Adrenal gland (tissue), 5 donors: Measurements from ENCODE around the gene PLA2G2F.

Source experiments
- CTCF ChIP-seq, 6 experiments: fragments of 450-650 bp in 4 of 6; fragments of 200-600 bp in 2 of 6; sonication (generic) in 1 of 6; IDR thresholded peaks; 1 replicate in 5 of 6; 2 replicates in 1 of 6; pipeline versions ENCODE4 v1.5.1 to v1.8.0; 2016 to 2021; ENCODE audit warnings: antibody characterized with exemption in 6 of 6, mild to moderate bottlenecking in 2 of 6, moderate library complexity in 1 of 6
- POLR2A ChIP-seq, 2 donors: fragments of 450-650 bp; IDR thresholded peaks; one replicate each; pipeline ENCODE4 v1.6.1; 2017; ENCODE audit warnings: antibody characterized with exemption in 2 of 2, mild to moderate bottlenecking in 2 of 2, moderate library complexity in 1 of 2
- donor health status: DM: no; HTN: no; CAD: no.

DNA sequence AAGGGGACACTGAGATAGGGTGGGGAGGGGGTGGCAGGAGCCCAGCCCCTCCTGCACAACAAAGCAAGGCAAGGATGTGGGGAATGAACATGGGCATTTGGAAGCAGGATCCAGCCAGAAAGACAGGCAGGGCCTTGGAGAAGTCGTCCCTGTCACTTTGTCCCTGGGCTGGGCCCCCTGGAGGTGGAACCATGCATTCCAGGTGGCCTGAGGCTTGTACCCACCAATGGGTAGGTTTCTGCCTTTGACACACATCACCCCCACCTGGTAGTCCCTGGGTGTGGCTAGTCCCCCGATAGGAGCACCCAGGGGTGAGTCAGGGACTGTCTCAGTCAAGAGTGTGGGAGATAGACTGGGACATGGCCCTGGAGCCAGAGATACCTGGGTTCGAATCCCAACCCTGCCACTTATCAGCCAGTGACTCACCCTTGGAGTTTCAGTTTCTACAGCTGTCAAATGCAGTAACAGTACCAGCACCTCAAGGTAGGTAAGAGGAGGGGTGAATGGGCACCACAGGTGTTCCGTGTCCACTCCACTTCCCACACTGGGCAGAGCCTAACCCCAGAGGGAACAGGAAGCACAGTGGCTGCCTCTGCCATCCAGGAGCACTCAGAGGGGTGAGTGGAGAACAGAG is 29.8 kb upstream of the PLA2G2F start:
- TF ChIP-seq CTCF (IDR thresholded peaks at IDR 0.05) (no peak), POLR2A (IDR thresholded peaks at IDR 0.05) (no peak)
